Astrocyte (in vitro differentiated cells and primary cell): ENCODE measurements around the gene MED13. TPM values are rescaled to one million over a fixed set of nuclear protein-coding genes. Genes with fewer than 3 reads are reported as not detected.
"Not testable (repeated sequence)": the region's sequence is repeated elsewhere in the genome, so short reads cannot be mapped to it uniquely, and the experiment has no call there.

ENCODE experiments used
- DNase-seq: peaks from one replicate; pipeline ENCODE4 v3.0.0-alpha.2; 2010; ENCODE audit warnings: low read depth
- FAIRE-seq: peaks from 2 replicates; lab custom pipeline; 2011; peaks lifted over from hg19 to GRCh38; lab: Jason Lieb, UNC
- H2AFZ ChIP-seq: 2 replicates; pipeline ENCODE4 v1.6.0; 2012; ENCODE audit warnings: low read depth, low read length, inconsistent platforms
- H3K27ac ChIP-seq: 2 replicates; pipeline ENCODE4 v1.5.1; 2011; ENCODE audit warnings: low read depth, low read length, inconsistent platforms
- H3K27me3 ChIP-seq: 2 replicates; pipeline ENCODE4 v1.6.0; 2011; ENCODE audit warnings: low read length, inconsistent platforms; ENCODE audit not compliant: insufficient read depth
- H3K36me3 ChIP-seq: 2 replicates; pipeline ENCODE4 v1.5.1; 2011; ENCODE audit warnings: low read length, inconsistent platforms; ENCODE audit not compliant: insufficient read depth
- H3K4me1 ChIP-seq: 2 replicates; pipeline ENCODE4 v1.5.1; 2011; ENCODE audit warnings: low read length, inconsistent platforms; ENCODE audit not compliant: insufficient read depth
- H3K4me2 ChIP-seq: 2 replicates; pipeline ENCODE4 v1.6.0; 2012; ENCODE audit warnings: low read length, inconsistent platforms
- H3K4me3 ChIP-seq: 2 replicates; pipeline ENCODE4 v1.5.1; 2011; ENCODE audit warnings: low read depth, mild to moderate bottlenecking, low read length, inconsistent platforms; ENCODE audit not compliant: insufficient read depth
- H3K79me2 ChIP-seq: 2 replicates; pipeline ENCODE4 v1.6.0; 2012; ENCODE audit warnings: mild to moderate bottlenecking, low read length, inconsistent platforms; ENCODE audit not compliant: insufficient read depth
- H3K9ac ChIP-seq: 2 replicates; pipeline ENCODE4 v1.6.0; 2012; ENCODE audit warnings: mild to moderate bottlenecking, low read length, inconsistent platforms
- H3K9me3 ChIP-seq: 2 replicates; pipeline ENCODE4 v1.5.1; 2012; ENCODE audit warnings: low read depth, mild to moderate bottlenecking, low read length, inconsistent platforms; ENCODE audit not compliant: insufficient read depth
- H4K20me1 ChIP-seq: 2 replicates; pipeline ENCODE4 v1.6.0; 2012; ENCODE audit warnings: low read length, inconsistent platforms; ENCODE audit not compliant: insufficient read depth
- H3K27ac Mint-ChIP-seq: one replicate; pipeline ENCODE4 v1.8.0; 2021; ENCODE audit warnings: mild to moderate bottlenecking, mixed read lengths; ENCODE audit not compliant: unreplicated experiment
- H3K27me3 Mint-ChIP-seq: one replicate; pipeline ENCODE4 v1.8.0; 2021; ENCODE audit warnings: low read depth, mixed read lengths; ENCODE audit not compliant: unreplicated experiment
- H3K36me3 Mint-ChIP-seq: one replicate; pipeline ENCODE4 v1.8.0; 2021; ENCODE audit warnings: low read depth, mixed read lengths; ENCODE audit not compliant: unreplicated experiment
- H3K4me1 Mint-ChIP-seq: one replicate; pipeline ENCODE4 v1.8.0; 2021; ENCODE audit warnings: low read depth, mixed read lengths; ENCODE audit not compliant: unreplicated experiment
- H3K4me3 Mint-ChIP-seq: one replicate; pipeline ENCODE4 v1.8.0; 2021; ENCODE audit warnings: mild to moderate bottlenecking, moderate library complexity, mixed read lengths; ENCODE audit not compliant: unreplicated experiment
- H3K9me3 Mint-ChIP-seq: one replicate; pipeline ENCODE4 v1.8.0; 2021; ENCODE audit warnings: mild to moderate bottlenecking, mixed read lengths; ENCODE audit not compliant: unreplicated experiment
- EZH2 ChIP-seq: IDR thresholded peaks from 2 replicates; pipeline ENCODE4 v1.6.1; 2012; ENCODE audit warnings: mild to moderate bottlenecking, low read length, inconsistent platforms; ENCODE audit not compliant: insufficient read depth
- total RNA-seq: library from RNA; stranded (reverse); gene quantifications from 2 replicates; pipeline ENCODE4 v1.2.1, GENCODE V29; 2021
- TF ChIP-seq, protein P1 (sequence below): IDR thresholded peaks from 2 replicates; pipeline ENCODE4 v1.5.1; 2011; ENCODE audit warnings: low read depth, mild to moderate bottlenecking, inconsistent platforms, low read length, moderate library complexity; ENCODE audit not compliant: insufficient read depth

The MED13 gene
- total RNA-seq, 1 donor from 2014 or later = 55.0 TPM

DNA sequence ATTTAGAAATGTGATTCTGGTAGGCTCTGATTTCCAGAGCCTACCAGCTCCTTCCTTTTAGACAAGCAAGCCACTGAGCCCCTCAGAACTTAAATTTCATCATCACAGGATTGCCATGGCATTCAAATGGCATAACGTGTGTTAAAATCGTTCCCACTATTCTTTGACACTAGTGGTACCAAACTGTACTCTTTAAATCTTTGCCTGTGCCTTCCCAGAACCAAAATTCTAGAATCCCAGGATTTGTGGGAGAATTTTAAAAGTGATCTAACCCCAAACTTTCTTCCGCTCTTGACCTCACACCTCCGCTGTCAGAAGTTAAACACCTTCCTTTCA lies 137.0 kb downstream of the MED13 start:
- Histone ChIP-seq H3K9ac (peak overlapping the region; percentile 99), H3K79me2 (peaks cover 14% of the 10 kb centered on the region), H3K4me1 (peaks cover 9% of the 10 kb centered on the region), H3K36me3 (peaks cover 4% of the 10 kb centered on the region), H3K27ac (peak overlapping the region; percentile 96), H4K20me1 (no peaks in the 10 kb centered on the region), H3K4me3 (peak overlapping the region; percentile 99), H3K27me3 (no peaks in the 10 kb centered on the region), H3K9me3 (no peaks in the 10 kb centered on the region), H2AFZ (peak overlapping the region; percentile 88), H3K4me2 (peak overlapping the region; percentile 94)
- TF ChIP-seq EZH2 = no peak
- TF ChIP-seq, protein P1, sequence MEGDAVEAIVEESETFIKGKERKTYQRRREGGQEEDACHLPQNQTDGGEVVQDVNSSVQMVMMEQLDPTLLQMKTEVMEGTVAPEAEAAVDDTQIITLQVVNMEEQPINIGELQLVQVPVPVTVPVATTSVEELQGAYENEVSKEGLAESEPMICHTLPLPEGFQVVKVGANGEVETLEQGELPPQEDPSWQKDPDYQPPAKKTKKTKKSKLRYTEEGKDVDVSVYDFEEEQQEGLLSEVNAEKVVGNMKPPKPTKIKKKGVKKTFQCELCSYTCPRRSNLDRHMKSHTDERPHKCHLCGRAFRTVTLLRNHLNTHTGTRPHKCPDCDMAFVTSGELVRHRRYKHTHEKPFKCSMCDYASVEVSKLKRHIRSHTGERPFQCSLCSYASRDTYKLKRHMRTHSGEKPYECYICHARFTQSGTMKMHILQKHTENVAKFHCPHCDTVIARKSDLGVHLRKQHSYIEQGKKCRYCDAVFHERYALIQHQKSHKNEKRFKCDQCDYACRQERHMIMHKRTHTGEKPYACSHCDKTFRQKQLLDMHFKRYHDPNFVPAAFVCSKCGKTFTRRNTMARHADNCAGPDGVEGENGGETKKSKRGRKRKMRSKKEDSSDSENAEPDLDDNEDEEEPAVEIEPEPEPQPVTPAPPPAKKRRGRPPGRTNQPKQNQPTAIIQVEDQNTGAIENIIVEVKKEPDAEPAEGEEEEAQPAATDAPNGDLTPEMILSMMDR = no peak
- no peaks in the 10 kb centered on the region for H3K27me3 Mint-ChIP-seq
- peaks cover 2% of the 10 kb centered on the region for H3K36me3 Mint-ChIP-seq
- H3K4me3 Mint-ChIP-seq = peak overlapping the region; percentile 94
- no peaks in the 10 kb centered on the region for H3K4me1 Mint-ChIP-seq
- no peak for DNase-seq
- H3K27ac Mint-ChIP-seq = peak overlapping the region; percentile 95
- no peak for FAIRE-seq
- no peaks in the 10 kb centered on the region for H3K9me3 Mint-ChIP-seq

DNA sequence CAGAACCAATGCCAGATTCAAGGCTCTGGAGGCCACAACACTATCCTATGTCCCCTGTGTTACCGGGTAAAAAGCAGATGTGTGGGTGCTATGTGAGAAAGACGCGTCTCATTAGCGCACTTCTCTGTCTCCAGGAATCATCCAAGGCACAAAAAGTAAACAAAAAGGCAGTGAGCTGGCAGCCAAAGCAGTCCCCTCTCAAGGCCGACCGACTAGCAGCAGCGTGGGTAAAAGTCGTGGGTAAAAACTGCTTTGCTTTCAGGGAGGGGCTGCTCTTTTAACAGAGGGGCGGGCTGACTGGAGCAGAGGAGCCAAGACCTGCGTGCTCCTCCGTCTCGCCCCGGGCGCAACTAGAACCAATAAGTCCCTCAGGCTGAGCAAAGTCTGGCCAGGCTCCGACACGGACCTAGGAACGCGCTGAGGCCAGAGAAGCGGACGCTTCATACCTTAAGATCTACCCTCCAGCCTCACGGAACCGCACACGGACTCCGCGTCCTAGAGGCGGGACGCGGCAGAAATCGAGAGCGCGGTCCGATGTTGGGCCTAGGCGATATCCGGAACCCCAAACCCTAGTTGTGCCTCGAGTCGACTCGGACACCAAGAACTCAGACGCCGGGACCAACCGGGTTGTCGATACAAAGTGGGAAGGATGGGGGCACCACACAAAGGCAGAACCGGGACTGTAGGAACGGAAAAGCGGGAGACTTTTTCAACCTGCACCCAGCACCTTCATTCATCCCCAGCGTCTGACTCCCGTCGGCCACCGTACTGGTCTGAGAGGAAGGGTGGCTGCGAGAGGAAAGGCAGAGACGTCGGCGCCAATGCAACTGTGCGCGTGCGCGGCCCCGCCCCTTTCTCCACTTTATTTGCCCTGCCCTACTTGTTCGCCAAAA lies 137.6 kb downstream of the MED13 start, which contains the start of gene INTS2:
Gene INTS2 (minus strand): TSS at position 775 of the 893 bp plus-strand sequence. CDS start 1,338 bp downstream, outside the sequence.
- peak within 1 kb of the TSS; percentile 99 for H3K4me3 ChIP-seq
- H3K79me2 ChIP-seq = peaks cover 14% of the 10 kb centered on the region
- H3K27me3 Mint-ChIP-seq = no peaks in the 10 kb centered on the region
- no peaks in the 10 kb centered on the region for H3K4me1 Mint-ChIP-seq
- TF ChIP-seq, protein P1 = no peak
- TF ChIP-seq EZH2 = no peak
- H2AFZ ChIP-seq = peak within 1 kb of the TSS; percentile 88
- peaks cover 4% of the 10 kb centered on the region for H3K36me3 ChIP-seq
- H3K4me2 ChIP-seq = peak within 1 kb of the TSS; percentile 94
- H3K4me3 Mint-ChIP-seq = peak within 1 kb of the TSS; percentile 94
- DNase-seq = peak; percentile 95
- peak within 1 kb of the TSS; percentile 96 for H3K27ac ChIP-seq
- peaks cover 2% of the 10 kb centered on the region for H3K36me3 Mint-ChIP-seq
- peaks cover 9% of the 10 kb centered on the region for H3K4me1 ChIP-seq
- no peaks in the 10 kb centered on the region for H4K20me1 ChIP-seq
- H3K9me3 Mint-ChIP-seq = no peaks in the 10 kb centered on the region
- no peaks in the 10 kb centered on the region for H3K9me3 ChIP-seq
- peak within 1 kb of the TSS; percentile 95 for H3K27ac Mint-ChIP-seq
- FAIRE-seq = no peak
- peak within 1 kb of the TSS; percentile 99 for H3K9ac ChIP-seq
- H3K27me3 ChIP-seq = no peaks in the 10 kb centered on the region

DNA sequence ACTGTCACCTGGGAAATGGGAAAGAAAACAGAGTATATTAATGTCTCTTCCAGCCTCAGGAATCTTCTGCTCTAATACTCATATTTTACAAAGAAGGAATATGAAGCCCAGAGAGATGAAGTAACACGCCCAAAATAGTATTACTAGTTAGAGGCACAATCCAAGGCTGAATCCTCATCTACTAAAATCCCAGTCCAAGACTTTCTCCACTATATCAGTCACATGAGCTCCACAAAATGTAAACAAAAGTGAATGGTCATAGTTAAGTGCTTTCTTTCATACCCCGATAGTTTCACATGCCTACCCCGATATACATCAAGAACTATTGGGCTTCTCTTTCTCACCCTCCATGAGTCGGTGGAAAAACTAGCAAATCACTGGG lies 138.3 kb downstream of the MED13 start:
- DNase-seq (peak; percentile 36), FAIRE-seq (no peak)
- H3K9ac ChIP-seq = peak overlapping the region; percentile 99
- peak overlapping the region; percentile 99 for H3K4me3 ChIP-seq
- H3K4me2 ChIP-seq = peak overlapping the region; percentile 94
- H3K36me3 ChIP-seq = peaks cover 4% of the 10 kb centered on the region
- H3K79me2 ChIP-seq = peaks cover 14% of the 10 kb centered on the region
- peaks cover 2% of the 10 kb centered on the region for H3K36me3 Mint-ChIP-seq
- no peaks in the 10 kb centered on the region for H3K9me3 ChIP-seq
- peak overlapping the region; percentile 88 for H2AFZ ChIP-seq
- H3K27me3 Mint-ChIP-seq = no peaks in the 10 kb centered on the region
- peak overlapping the region; percentile 96 for H3K27ac ChIP-seq
- peak overlapping the region; percentile 94 for H3K4me3 Mint-ChIP-seq
- no peaks in the 10 kb centered on the region for H3K4me1 Mint-ChIP-seq
- H3K27ac Mint-ChIP-seq = peak overlapping the region; percentile 95
- no peaks in the 10 kb centered on the region for H4K20me1 ChIP-seq
- H3K9me3 Mint-ChIP-seq = no peaks in the 10 kb centered on the region
- H3K27me3 ChIP-seq = no peaks in the 10 kb centered on the region
- H3K4me1 ChIP-seq = peaks cover 9% of the 10 kb centered on the region
- no peak for TF ChIP-seq EZH2
- TF ChIP-seq, protein P1 = no peak

DNA sequence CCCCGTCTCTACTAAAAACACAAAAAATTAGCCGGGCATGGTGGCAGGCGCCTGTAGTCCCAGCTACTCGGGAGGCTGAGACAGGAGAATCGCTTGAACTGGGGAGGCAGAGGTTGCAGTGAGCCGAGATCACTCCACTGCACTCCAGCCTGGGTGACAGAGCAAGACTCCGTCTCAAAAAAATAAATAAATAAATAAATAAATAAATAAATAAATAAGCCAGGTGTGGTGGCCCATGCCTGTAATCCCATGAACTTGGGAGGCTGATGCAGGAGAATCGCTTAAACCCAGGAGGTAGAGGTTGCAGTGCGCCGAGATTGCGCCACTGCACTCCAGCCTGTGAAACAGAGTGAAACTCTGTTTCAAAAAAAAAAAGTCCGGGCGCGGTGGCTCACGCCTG lies 149.9 kb downstream of the MED13 start:
- not testable (repeated sequence) for H3K79me2 ChIP-seq, H3K4me3 ChIP-seq, FAIRE-seq, H4K20me1 ChIP-seq, H3K4me2 ChIP-seq, H3K27me3 ChIP-seq, DNase-seq, H3K9ac ChIP-seq, H3K4me3 Mint-ChIP-seq, H3K36me3 Mint-ChIP-seq, H2AFZ ChIP-seq, H3K27ac Mint-ChIP-seq, H3K9me3 Mint-ChIP-seq, H3K4me1 ChIP-seq, H3K4me1 Mint-ChIP-seq, H3K9me3 ChIP-seq, H3K27ac ChIP-seq, H3K27me3 Mint-ChIP-seq
- H3K36me3 ChIP-seq = peaks cover 16% of the 10 kb centered on the region
